Neural cell (in vitro differentiated cells): ENCODE results near the gene KPTN. TPM values are rescaled to one million over a fixed set of nuclear protein-coding genes. Genes with fewer than 3 reads are reported as not detected.

ENCODE experiments used
- H2AFZ ChIP-seq: fragments of 200-600, 300-800 bp; sonication (generic), shearing (Covaris generic); 2 replicates; pipeline ENCODE4 v1.6.0; 2014; ENCODE audit warnings: low read depth, mild to moderate bottlenecking, antibody characterized with exemption, low read length, moderate library complexity
- H3F3A ChIP-seq: fragments of 200-600 bp; shearing (Covaris generic); 2 replicates; pipeline ENCODE4 v1.6.1; 2016; ENCODE audit warnings: mild to moderate bottlenecking, moderate library complexity, mixed read lengths, antibody characterized with exemption, low read length; ENCODE audit not compliant: insufficient read depth, poor library complexity, severe bottlenecking
- H3K27ac ChIP-seq: fragments of 200-600, 300-800 bp; sonication (generic), shearing (Covaris generic); 2 replicates; pipeline ENCODE4 v1.5.1; 2014; ENCODE audit warnings: mild to moderate bottlenecking, low read length, moderate library complexity
- H3K27me3 ChIP-seq: fragments of 300-800, 200-600 bp; sonication (generic), shearing (Covaris generic); 2 replicates; pipeline ENCODE4 v1.6.0; 2014; ENCODE audit warnings: mild to moderate bottlenecking, low read depth, low read length, moderate library complexity; ENCODE audit not compliant: insufficient read depth
- H3K36me3 ChIP-seq: fragments of 300-800, 200-600 bp; sonication (generic), shearing (Covaris generic); 2 replicates; pipeline ENCODE4 v1.5.1; 2014; ENCODE audit warnings: mild to moderate bottlenecking, antibody characterized with exemption, low read length, moderate library complexity; ENCODE audit not compliant: insufficient read depth
- H3K4me2 ChIP-seq: fragments of 300-800, 200-600 bp; sonication (generic), shearing (Covaris generic); 2 replicates; pipeline ENCODE4 v1.6.0; 2014; ENCODE audit warnings: mild to moderate bottlenecking, low read length
- H3K4me3 ChIP-seq: fragments of 300-800, 200-600 bp; sonication (generic), shearing (Covaris generic); 2 replicates; pipeline ENCODE4 v1.5.1; 2014; ENCODE audit warnings: mild to moderate bottlenecking, low read length, moderate library complexity
- H3K79me2 ChIP-seq: fragments of 200-600 bp; shearing (Covaris generic); replicated peaks from 2 replicates; pipeline ENCODE4 v1.6.0; 2014; ENCODE audit warnings: mild to moderate bottlenecking, low read length, moderate library complexity; ENCODE audit not compliant: insufficient read depth
- H3K9ac ChIP-seq: fragments of 300-800, 200-600 bp; sonication (generic), shearing (Covaris generic); 2 replicates; pipeline ENCODE4 v1.6.1; 2016; ENCODE audit warnings: mild to moderate bottlenecking, low read length, mixed read lengths
- H3K9me2 ChIP-seq: fragments of 200-600 bp; shearing (Covaris generic); 2 replicates; pipeline ENCODE4 v1.6.1; 2016; ENCODE audit warnings: mild to moderate bottlenecking, low read length, mixed read lengths; ENCODE audit not compliant: insufficient read depth
- H3K9me3 ChIP-seq: fragments of 200-600, 300-800 bp; sonication (generic), shearing (Covaris generic); 2 replicates; pipeline ENCODE4 v1.6.1; 2016; ENCODE audit warnings: mild to moderate bottlenecking, mixed run types, low read length, moderate library complexity, mixed read lengths
- H4K20me1 ChIP-seq: fragments of 200-600 bp; shearing (Covaris generic); 2 replicates; pipeline ENCODE4 v1.6.1; 2016; ENCODE audit warnings: mild to moderate bottlenecking, mixed run types; ENCODE audit not compliant: insufficient read depth
- EP300 ChIP-seq: fragments of 450-650 bp; conservative IDR thresholded peaks from 2 replicates; pipeline ENCODE4 v1.6.1; 2014; ENCODE audit warnings: antibody characterized with exemption, mild to moderate bottlenecking, moderate library complexity; ENCODE audit not compliant: poor library complexity, severe bottlenecking
- EZH2 ChIP-seq: fragments of 200-600, 300-800 bp; shearing (Covaris generic), sonication (generic); IDR thresholded peaks from 2 replicates; pipeline ENCODE4 v1.6.1; 2014; ENCODE audit warnings: antibody characterized with exemption, low read length, borderline replicate concordance, mild to moderate bottlenecking; ENCODE audit not compliant: insufficient read depth, poor library complexity, severe bottlenecking
- MXI1 ChIP-seq: fragments of 450-650 bp; conservative IDR thresholded peaks from 2 replicates; pipeline ENCODE4 v1.6.1; 2014; ENCODE audit warnings: antibody characterized with exemption, mild to moderate bottlenecking; ENCODE audit not compliant: poor library complexity, severe bottlenecking
- POLR2AphosphoS5 ChIP-seq: IDR thresholded peaks from 2 replicates; pipeline ENCODE4 v1.6.1; 2012
- RAD21 ChIP-seq: fragments of 450-650 bp; conservative IDR thresholded peaks from 2 replicates; pipeline ENCODE4 v1.6.1; 2014; ENCODE audit warnings: antibody characterized with exemption, mild to moderate bottlenecking, moderate library complexity
- SMC3 ChIP-seq: fragments of 450-650 bp; conservative IDR thresholded peaks from 2 replicates; pipeline ENCODE4 v1.6.1; 2014; ENCODE audit warnings: antibody characterized with exemption, mild to moderate bottlenecking, moderate library complexity; ENCODE audit not compliant: poor library complexity
- TAF1 ChIP-seq: IDR thresholded peaks from 2 replicates; pipeline ENCODE4 v1.6.1; 2012; ENCODE audit warnings: low read depth
- polyA plus RNA-seq: library from polyadenylated mRNA; depleted of rRNA; stranded (reverse); fragments of >200 nt; gene quantifications from 2 replicates; pipeline ENCODE4 v1.2.3, GENCODE V29; 2014
- TF ChIP-seq, protein P1 (sequence below): fragments of 450-650 bp; IDR thresholded peaks from 2 replicates; pipeline ENCODE4 v1.5.1; 2014; ENCODE audit warnings: antibody characterized with exemption, mild to moderate bottlenecking, moderate library complexity; ENCODE audit not compliant: poor library complexity, severe bottlenecking
- TF ChIP-seq, protein P2 (sequence below): IDR thresholded peaks from 2 replicates; pipeline ENCODE4 v1.6.1; 2012; ENCODE audit warnings: borderline replicate concordance

Gene KPTN
- polyA plus RNA-seq, 1 donor from 2014 or later: 23.8 TPM

DNA sequence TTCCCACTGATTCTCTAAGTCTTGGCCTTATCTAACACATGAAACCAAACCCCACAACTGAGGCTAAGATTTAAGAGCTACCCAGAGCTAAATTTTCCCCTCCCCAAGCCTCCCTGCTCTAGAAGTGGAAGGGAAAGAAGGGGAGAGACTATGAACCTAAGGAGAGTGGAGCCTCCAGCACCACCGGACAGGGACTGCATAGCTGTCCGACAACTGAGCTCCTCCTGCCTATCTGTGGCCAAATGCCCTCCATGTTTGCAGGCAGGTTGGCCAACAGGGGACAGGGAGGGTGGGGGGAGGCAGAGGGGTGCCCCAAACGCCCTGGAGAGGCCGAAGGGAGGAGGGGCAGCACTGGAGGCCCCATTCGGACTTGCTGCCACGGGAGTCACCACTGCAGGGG lies 36.8 kb upstream of the KPTN start:
- Histone ChIP-seq H3K9me3 (no peaks in the 10 kb centered on the region), H3K9ac (no peak overlapping the region), H3K4me3 (no peak overlapping the region), H3K27me3 (no peaks in the 10 kb centered on the region), H3K4me2 (no peak overlapping the region), H4K20me1 (no peaks in the 10 kb centered on the region), H3K79me2 (no peaks in the 10 kb centered on the region), H3F3A (no peaks in the 10 kb centered on the region), H3K27ac (no peak overlapping the region), H3K9me2 (no peaks in the 10 kb centered on the region), H2AFZ (no peak overlapping the region), H3K36me3 (no peaks in the 10 kb centered on the region)
- TF ChIP-seq SMC3 (no peak), EP300 (no peak), MXI1 (no peak), TAF1 (no peak), EZH2 (no peak), POLR2AphosphoS5 (no peak), RAD21 (no peak)
- TF ChIP-seq, protein P1, sequence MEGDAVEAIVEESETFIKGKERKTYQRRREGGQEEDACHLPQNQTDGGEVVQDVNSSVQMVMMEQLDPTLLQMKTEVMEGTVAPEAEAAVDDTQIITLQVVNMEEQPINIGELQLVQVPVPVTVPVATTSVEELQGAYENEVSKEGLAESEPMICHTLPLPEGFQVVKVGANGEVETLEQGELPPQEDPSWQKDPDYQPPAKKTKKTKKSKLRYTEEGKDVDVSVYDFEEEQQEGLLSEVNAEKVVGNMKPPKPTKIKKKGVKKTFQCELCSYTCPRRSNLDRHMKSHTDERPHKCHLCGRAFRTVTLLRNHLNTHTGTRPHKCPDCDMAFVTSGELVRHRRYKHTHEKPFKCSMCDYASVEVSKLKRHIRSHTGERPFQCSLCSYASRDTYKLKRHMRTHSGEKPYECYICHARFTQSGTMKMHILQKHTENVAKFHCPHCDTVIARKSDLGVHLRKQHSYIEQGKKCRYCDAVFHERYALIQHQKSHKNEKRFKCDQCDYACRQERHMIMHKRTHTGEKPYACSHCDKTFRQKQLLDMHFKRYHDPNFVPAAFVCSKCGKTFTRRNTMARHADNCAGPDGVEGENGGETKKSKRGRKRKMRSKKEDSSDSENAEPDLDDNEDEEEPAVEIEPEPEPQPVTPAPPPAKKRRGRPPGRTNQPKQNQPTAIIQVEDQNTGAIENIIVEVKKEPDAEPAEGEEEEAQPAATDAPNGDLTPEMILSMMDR: no peak
- TF ChIP-seq, protein P2, sequence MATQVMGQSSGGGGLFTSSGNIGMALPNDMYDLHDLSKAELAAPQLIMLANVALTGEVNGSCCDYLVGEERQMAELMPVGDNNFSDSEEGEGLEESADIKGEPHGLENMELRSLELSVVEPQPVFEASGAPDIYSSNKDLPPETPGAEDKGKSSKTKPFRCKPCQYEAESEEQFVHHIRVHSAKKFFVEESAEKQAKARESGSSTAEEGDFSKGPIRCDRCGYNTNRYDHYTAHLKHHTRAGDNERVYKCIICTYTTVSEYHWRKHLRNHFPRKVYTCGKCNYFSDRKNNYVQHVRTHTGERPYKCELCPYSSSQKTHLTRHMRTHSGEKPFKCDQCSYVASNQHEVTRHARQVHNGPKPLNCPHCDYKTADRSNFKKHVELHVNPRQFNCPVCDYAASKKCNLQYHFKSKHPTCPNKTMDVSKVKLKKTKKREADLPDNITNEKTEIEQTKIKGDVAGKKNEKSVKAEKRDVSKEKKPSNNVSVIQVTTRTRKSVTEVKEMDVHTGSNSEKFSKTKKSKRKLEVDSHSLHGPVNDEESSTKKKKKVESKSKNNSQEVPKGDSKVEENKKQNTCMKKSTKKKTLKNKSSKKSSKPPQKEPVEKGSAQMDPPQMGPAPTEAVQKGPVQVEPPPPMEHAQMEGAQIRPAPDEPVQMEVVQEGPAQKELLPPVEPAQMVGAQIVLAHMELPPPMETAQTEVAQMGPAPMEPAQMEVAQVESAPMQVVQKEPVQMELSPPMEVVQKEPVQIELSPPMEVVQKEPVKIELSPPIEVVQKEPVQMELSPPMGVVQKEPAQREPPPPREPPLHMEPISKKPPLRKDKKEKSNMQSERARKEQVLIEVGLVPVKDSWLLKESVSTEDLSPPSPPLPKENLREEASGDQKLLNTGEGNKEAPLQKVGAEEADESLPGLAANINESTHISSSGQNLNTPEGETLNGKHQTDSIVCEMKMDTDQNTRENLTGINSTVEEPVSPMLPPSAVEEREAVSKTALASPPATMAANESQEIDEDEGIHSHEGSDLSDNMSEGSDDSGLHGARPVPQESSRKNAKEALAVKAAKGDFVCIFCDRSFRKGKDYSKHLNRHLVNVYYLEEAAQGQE: no peak

DNA sequence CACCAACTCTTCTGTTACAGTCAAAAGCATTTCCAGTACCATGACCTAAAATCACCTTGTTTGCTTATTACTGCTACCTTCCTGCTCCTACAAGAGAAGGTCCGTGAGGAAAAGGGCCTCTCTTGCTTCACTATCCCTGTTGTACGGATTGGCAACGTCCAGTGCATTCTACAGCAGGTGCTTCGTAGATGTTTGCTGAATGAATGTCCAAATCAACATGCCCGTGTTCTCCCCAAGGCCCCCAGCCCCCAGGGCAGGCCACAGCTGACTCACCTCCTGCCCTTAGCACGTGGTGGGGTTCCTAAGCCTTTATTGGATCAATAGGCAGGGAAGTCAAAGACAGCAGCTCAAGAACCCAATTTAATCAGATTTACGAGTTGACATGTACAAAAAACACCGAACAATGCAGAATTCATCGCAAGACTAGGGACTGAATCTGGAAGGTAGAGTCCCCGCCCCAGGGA lies 36.4 kb upstream of the KPTN start:
- no peak overlapping the region for H3K4me3 ChIP-seq
- no peaks in the 10 kb centered on the region for H3K79me2 ChIP-seq
- no peaks in the 10 kb centered on the region for H3K9me2 ChIP-seq
- no peaks in the 10 kb centered on the region for H3F3A ChIP-seq
- H3K27ac ChIP-seq: no peak overlapping the region
- no peaks in the 10 kb centered on the region for H3K27me3 ChIP-seq
- no peaks in the 10 kb centered on the region for H3K9me3 ChIP-seq
- no peaks in the 10 kb centered on the region for H3K36me3 ChIP-seq
- H3K9ac ChIP-seq: no peak overlapping the region
- no peak for TF ChIP-seq EZH2
- TF ChIP-seq TAF1: no peak
- TF ChIP-seq SMC3: no peak
- TF ChIP-seq EP300: no peak
- no peak for TF ChIP-seq RAD21
- no peak for TF ChIP-seq MXI1
- no peak for TF ChIP-seq POLR2AphosphoS5
- TF ChIP-seq, protein P2: no peak
- TF ChIP-seq, protein P1: no peak
- no peaks in the 10 kb centered on the region for H4K20me1 ChIP-seq
- no peak overlapping the region for H3K4me2 ChIP-seq
- H2AFZ ChIP-seq: no peak overlapping the region
